ENCODE data around the gene STAM2. TPM values are rescaled to one million over a fixed set of nuclear protein-coding genes. Genes with fewer than 3 reads are reported as not detected.
"Not testable (repeated sequence)": the region's sequence is repeated elsewhere in the genome, so short reads cannot be mapped to it uniquely, and the experiment has no call there.

Gene STAM2
- total and polyA plus RNA-seq, 2 donors = 13.6 to 91.6 TPM

- H3K27ac ChIP-seq (ENCODE audit: low read depth) = no peak overlapping the region
- no peak for DNase-seq (ENCODE audit: extremely low spot score)
- H3K4me1 ChIP-seq (ENCODE audit: insufficient read depth) = no peaks in the 10 kb centered on the region
- WGBS = 95% methylated on average over 2 of the region's 2 CpGs
- no peaks in the 10 kb centered on the region for H3K36me3 ChIP-seq (ENCODE audit: insufficient read depth)
- H3K4me3 ChIP-seq (ENCODE audit: low read depth, low read length) = no peak overlapping the region
Measured at GRCh38 chr2:152092095-152092494, 83.5 kb downstream of the STAM2 start.

GRCh38 chr2:152090726-152091125 is 84.8 kb downstream of the STAM2 start:
- not testable (repeated sequence) for H3K27ac ChIP-seq (ENCODE audit: low read depth); DNase-seq (ENCODE audit: extremely low spot score); H3K4me1 ChIP-seq (ENCODE audit: insufficient read depth); H3K4me3 ChIP-seq (ENCODE audit: low read depth, low read length); H3K36me3 ChIP-seq (ENCODE audit: insufficient read depth)
- 94% methylated on average over 4 of the region's 4 CpGs for WGBS

- DNase-seq (ENCODE audit: extremely low spot score) = no peak
- Histone ChIP-seq H3K4me1 (ENCODE audit: insufficient read depth) (no peaks in the 10 kb centered on the region), H3K36me3 (ENCODE audit: insufficient read depth) (no peaks in the 10 kb centered on the region), H3K4me3 (ENCODE audit: low read depth, low read length) (no peak overlapping the region), H3K27ac (ENCODE audit: low read depth) (no peak overlapping the region)
- 79% methylated on average over 2 of the region's 2 CpGs for WGBS
Measured at GRCh38 chr2:152089238-152089637, 86.3 kb downstream of the STAM2 start.

- H3K4me3 ChIP-seq (ENCODE audit: low read depth, low read length) = no peak overlapping the region
- H3K4me1 ChIP-seq (ENCODE audit: insufficient read depth) = no peaks in the 10 kb centered on the region
- WGBS = 90% methylated on average over 3 of the region's 3 CpGs
- no peak overlapping the region for H3K27ac ChIP-seq (ENCODE audit: low read depth)
- no peaks in the 10 kb centered on the region for H3K36me3 ChIP-seq (ENCODE audit: insufficient read depth)
- DNase-seq (ENCODE audit: extremely low spot score) = no peak
Measured at GRCh38 chr2:152088006-152088405, 87.6 kb downstream of the STAM2 start.

- 98% methylated on average over 2 of the region's 2 CpGs for WGBS
- no peaks in the 10 kb centered on the region for H3K4me1 ChIP-seq (ENCODE audit: insufficient read depth)
- H3K4me3 ChIP-seq (ENCODE audit: low read depth, low read length) = no peak overlapping the region
- H3K27ac ChIP-seq (ENCODE audit: low read depth) = no peak overlapping the region
- DNase-seq (ENCODE audit: extremely low spot score) = no peak
- no peaks in the 10 kb centered on the region for H3K36me3 ChIP-seq (ENCODE audit: insufficient read depth)
Measured at GRCh38 chr2:152086231-152086630, 89.3 kb downstream of the STAM2 start.

- Histone ChIP-seq H3K27ac (ENCODE audit: low read depth) (no peak overlapping the region), H3K36me3 (ENCODE audit: insufficient read depth) (no peaks in the 10 kb centered on the region), H3K4me3 (ENCODE audit: low read depth, low read length) (no peak overlapping the region), H3K4me1 (ENCODE audit: insufficient read depth) (no peaks in the 10 kb centered on the region)
- 89% methylated on average over 6 of the region's 6 CpGs for WGBS
- no peak for DNase-seq (ENCODE audit: extremely low spot score)
Measured at GRCh38 chr2:152084076-152084475, 91.5 kb downstream of the STAM2 start.

GRCh38 chr2:152083202-152083875 is 92.2 kb downstream of the STAM2 start:
- Histone ChIP-seq H3K4me1 (ENCODE audit: insufficient read depth) (no peaks in the 10 kb centered on the region), H3K27ac (ENCODE audit: low read depth) (no peak overlapping the region), H3K4me3 (ENCODE audit: low read depth, low read length) (no peak overlapping the region), H3K36me3 (ENCODE audit: insufficient read depth) (no peaks in the 10 kb centered on the region)
- no peak for DNase-seq (ENCODE audit: extremely low spot score)
- 80% methylated on average over 6 of the region's 6 CpGs for WGBS

GRCh38 chr2:152078662-152079061 is 96.9 kb downstream of the STAM2 start:
- no peak for DNase-seq (ENCODE audit: extremely low spot score)
- WGBS = 89% methylated on average over 2 of the region's 2 CpGs
- Histone ChIP-seq H3K4me1 (ENCODE audit: insufficient read depth) (no peaks in the 10 kb centered on the region), H3K27ac (ENCODE audit: low read depth) (no peak overlapping the region), H3K4me3 (ENCODE audit: low read depth, low read length) (no peak overlapping the region), H3K36me3 (ENCODE audit: insufficient read depth) (no peaks in the 10 kb centered on the region)

- Histone ChIP-seq H3K4me3 (ENCODE audit: low read depth, low read length) (no peak overlapping the region), H3K36me3 (ENCODE audit: insufficient read depth) (no peaks in the 10 kb centered on the region), H3K27ac (ENCODE audit: low read depth) (no peak overlapping the region), H3K4me1 (ENCODE audit: insufficient read depth) (no peaks in the 10 kb centered on the region)
- 97% methylated on average over 9 of the region's 9 CpGs for WGBS
- no peak for DNase-seq (ENCODE audit: extremely low spot score)
Measured at GRCh38 chr2:152078023-152078422, 97.5 kb downstream of the STAM2 start.

- Histone ChIP-seq H3K36me3 (ENCODE audit: insufficient read depth) (no peaks in the 10 kb centered on the region), H3K4me3 (ENCODE audit: low read depth, low read length) (no peak overlapping the region), H3K4me1 (ENCODE audit: insufficient read depth) (no peaks in the 10 kb centered on the region), H3K27ac (ENCODE audit: low read depth) (no peak overlapping the region)
- 42% methylated on average over 4 of the region's 4 CpGs for WGBS
- DNase-seq (ENCODE audit: extremely low spot score) = no peak
Measured at GRCh38 chr2:152075461-152076050, 100.0 kb downstream of the STAM2 start.

GRCh38 chr2:152072011-152072410 is 103.6 kb downstream of the STAM2 start:
- 80% methylated on average over 2 of the region's 2 CpGs for WGBS
- H3K36me3 ChIP-seq (ENCODE audit: insufficient read depth) = no peaks in the 10 kb centered on the region

GRCh38 chr2:152071518-152071917 is 104.0 kb downstream of the STAM2 start:
- H3K36me3 ChIP-seq (ENCODE audit: insufficient read depth) = no peaks in the 10 kb centered on the region
- 93% methylated on average over 1 of the region's 1 CpG for WGBS
- no peak for DNase-seq (ENCODE audit: extremely low spot score)
- H3K27ac ChIP-seq (ENCODE audit: low read depth) = no peak overlapping the region
- H3K4me3 ChIP-seq (ENCODE audit: low read depth, low read length) = no peak overlapping the region
- H3K4me1 ChIP-seq (ENCODE audit: insufficient read depth) = no peaks in the 10 kb centered on the region

More at GRCh38 chr2:152072011-152072410, 103.6 kb downstream of the STAM2 start:
- H3K27ac ChIP-seq (ENCODE audit: low read depth) = no peak overlapping the region
- DNase-seq (ENCODE audit: extremely low spot score) = no peak
- no peak overlapping the region for H3K4me3 ChIP-seq (ENCODE audit: low read depth, low read length)
- H3K4me1 ChIP-seq (ENCODE audit: insufficient read depth) = no peaks in the 10 kb centered on the region

- Histone ChIP-seq H3K27ac (ENCODE audit: low read depth) (no peak overlapping the region), H3K4me3 (ENCODE audit: low read depth, low read length) (no peak overlapping the region), H3K36me3 (ENCODE audit: insufficient read depth) (no peaks in the 10 kb centered on the region), H3K4me1 (ENCODE audit: insufficient read depth) (no peaks in the 10 kb centered on the region)
- no peak for DNase-seq (ENCODE audit: extremely low spot score)
- 75% methylated on average over 1 of the region's 1 CpG for WGBS
Measured at GRCh38 chr2:152071092-152071491, 104.5 kb downstream of the STAM2 start.

GRCh38 chr2:152068226-152068625 is 107.3 kb downstream of the STAM2 start:
- no peak overlapping the region for H3K27ac ChIP-seq (ENCODE audit: low read depth)
- H3K4me3 ChIP-seq (ENCODE audit: low read depth, low read length) = no peak overlapping the region
- no peak for DNase-seq (ENCODE audit: extremely low spot score)
- WGBS = 41% methylated on average over 2 of the region's 2 CpGs
- no peaks in the 10 kb centered on the region for H3K4me1 ChIP-seq (ENCODE audit: insufficient read depth)
- H3K36me3 ChIP-seq (ENCODE audit: insufficient read depth) = no peaks in the 10 kb centered on the region
